Bone marrow (tissue), 2 donors: ENCODE results near the gene ZNF620.
"Not testable (repeated sequence)": the region's sequence is repeated elsewhere in the genome, so short reads cannot be mapped to it uniquely, and the experiment has no call there.

Experiments
- DNase-seq, 2 donors: peaks; one replicate each; lab custom pipeline; 2025; lab: John Stamatoyannopoulos, UW

ZNF620 gene

DNA sequence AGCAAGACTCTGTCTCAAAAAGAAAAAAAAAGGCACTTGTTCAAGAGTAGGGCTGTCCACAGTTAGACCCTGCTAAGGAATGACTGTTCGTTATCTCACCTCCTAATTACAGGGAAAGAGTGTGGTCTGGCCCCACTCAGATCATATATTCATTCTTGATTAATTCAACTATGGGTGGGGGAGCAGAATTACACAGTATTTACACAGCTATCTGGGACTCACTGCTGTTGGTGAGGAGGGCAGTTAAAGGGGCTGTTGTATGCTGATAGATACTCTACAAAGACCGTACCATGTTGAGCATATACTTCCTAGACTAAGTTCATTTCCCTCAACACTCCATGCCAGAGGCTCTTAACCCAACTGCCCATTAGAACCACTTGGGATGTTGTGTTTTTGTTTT is 3.8 kb upstream of the ZNF620 start:
- no peak for DNase-seq

GRCh38 chr3:40504636-40505430 is 1.0 kb upstream of the ZNF620 start:
- no peak for DNase-seq

- DNase-seq: no peak
Observed at GRCh38 chr3:40511031-40511718, 5.3 kb downstream of the ZNF620 start.

DNA sequence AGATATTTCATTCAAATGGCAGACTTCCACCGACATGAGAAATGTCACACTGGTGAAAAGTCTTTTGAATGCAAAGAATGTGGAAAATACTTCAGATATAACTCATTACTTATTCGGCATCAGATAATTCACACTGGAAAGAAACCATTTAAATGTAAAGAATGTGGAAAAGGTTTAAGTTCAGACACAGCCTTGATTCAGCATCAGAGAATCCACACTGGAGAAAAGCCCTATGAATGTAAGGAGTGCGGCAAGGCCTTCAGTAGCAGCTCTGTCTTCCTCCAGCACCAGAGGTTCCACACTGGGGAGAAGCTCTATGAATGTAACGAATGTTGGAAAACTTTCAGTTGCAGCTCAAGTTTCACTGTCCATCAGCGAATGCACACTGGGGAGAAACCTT is 10.4 kb downstream of the ZNF620 start:
- no peak for DNase-seq

- no peak for DNase-seq
Observed at GRCh38 chr3:40518067-40518466, 12.2 kb downstream of the ZNF620 start.

DNA sequence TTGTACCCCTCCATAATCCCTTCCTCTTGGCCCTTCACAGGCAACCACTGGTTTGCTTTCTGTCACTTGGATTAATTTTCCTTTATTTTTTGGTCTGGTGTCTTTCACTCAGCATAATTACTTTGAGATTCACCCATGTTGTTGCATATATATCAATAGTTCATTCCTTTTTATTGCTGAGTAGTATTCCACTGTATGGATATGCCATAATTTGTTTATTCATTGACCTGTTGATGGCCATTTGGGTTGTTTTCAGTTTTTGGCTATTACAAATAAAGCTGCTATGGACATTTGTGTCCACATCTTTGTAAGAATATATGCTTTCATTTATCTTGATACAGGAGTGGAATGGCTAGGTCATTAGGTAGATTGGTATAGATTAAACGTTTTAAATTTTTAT is 13.0 kb downstream of the ZNF620 start:
- no peak for DNase-seq

DNA sequence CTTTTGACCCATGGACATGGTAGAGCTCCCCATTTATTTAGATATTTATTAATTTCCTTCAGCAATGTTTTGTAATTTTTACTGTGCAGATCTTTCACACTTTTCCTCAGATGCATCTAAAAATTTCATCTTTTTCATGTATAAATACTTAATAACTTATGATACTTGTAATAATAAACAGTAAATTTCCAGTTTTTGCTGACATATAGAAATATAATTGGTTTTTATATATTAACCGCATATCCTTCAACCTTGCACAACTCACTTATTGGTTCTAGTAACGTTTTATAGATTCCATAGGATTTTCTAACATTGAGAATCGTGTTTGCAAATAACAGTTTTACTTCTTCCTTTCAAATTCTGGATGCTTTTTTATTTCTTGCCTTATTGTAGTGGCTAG is 15.4 kb downstream of the ZNF620 start:
- DNase-seq: no peak

DNA sequence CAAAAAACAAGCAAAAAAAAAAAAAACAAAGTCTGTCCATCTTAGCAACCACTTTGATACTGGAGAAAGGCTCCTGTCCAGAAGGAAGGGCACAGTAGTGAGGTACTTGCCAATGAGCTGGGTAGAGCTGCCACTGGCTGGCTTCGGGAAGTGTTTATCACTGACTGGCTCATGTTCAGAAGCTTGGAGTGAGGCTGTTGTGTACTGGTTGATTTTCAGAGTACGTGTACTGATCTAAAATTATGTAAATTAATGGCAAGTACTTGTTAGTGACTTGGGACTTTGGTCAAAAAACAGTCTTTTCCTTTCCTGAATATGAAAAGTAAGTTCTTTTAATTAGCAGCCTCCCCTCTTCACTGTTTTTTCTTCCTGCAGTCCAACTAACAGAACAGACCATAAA is 17.9 kb downstream of the ZNF620 start:
- DNase-seq: no peak

DNA sequence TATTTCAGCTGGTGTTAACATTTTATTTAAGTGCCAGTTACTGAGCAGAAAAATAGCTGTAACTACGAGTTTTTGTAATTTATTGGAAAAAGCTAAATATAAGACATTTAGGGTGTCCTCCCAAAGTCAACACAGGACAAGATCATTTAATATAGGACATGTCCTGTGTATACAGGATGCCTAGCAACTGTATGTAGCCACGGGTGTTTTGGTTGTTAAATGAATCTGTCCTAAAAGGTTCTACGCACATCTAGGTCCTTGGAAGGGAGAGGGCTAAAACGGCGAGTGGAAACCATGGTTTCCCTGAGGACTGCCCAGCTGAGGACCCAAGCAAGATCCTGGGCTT is 18.4 kb downstream of the ZNF620 start:
- DNase-seq: no peak

DNA sequence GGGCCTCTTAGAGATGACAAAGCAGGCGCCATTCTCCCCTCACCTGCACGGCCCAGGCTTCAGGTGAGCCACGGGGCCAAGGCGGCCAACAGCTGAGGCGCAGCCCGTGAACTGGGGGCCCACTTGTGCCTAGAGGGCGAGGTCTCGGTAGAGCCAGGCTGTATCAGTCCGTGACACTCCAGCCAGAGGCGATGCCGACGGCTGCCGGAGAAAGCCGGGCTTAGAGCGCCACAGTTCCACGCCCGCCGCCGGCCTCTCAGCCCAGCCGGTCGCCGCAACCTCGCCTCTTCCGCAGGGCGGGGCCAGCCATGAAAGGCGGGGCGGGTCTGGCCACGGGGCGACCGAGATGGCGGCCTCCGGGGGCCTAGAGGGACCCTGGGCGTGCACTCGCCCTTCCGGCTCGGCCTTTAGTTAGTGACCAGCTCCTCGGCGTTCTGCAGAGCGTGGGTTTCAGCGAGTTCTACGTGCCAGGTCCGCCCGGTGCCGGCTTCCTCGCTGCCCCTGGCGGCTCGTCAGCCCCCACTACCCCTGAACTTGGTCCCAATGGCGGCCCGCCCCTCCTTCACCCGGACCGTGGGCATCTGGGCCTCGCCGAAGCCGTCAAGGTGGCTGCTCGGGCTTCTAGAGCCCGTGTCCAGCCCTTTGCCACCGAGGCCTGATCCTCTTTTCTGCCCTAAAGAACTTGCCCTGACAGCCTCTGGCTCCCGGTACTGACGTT is 18.9 kb downstream of the ZNF620 start, which contains the start of gene ZNF621:
Gene ZNF621 (plus strand): TSS at position 393 of the 718 bp plus-strand sequence. CDS start 881 bp downstream, outside the sequence.
- peak; percentile 60 to 77 for DNase-seq

GRCh38 chr3:40528426-40528825 is 22.6 kb downstream of the ZNF620 start:
- DNase-seq: no peak

GRCh38 chr3:40532252-40532651 is 26.4 kb downstream of the ZNF620 start:
- DNase-seq: no peak

DNA sequence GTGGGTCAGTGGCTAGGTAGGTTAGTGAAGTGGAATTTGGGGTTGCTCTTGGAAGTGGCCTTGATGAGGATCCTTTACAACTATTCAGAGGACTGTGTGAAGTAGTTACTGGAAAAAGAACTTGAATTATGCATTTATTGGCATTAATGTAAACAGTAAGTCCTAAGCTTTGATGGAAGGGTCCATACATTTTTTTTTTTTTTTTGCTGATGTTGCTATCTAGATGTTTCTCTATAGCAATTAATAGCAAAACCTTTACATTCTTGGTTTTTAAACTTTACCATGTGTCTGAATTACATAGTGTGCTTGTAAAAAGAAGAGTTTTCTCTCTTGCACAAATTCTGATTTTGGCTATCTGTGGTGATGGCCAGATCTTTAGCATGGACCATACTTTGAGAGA is 28.4 kb downstream of the ZNF620 start:
- DNase-seq: no peak

DNA sequence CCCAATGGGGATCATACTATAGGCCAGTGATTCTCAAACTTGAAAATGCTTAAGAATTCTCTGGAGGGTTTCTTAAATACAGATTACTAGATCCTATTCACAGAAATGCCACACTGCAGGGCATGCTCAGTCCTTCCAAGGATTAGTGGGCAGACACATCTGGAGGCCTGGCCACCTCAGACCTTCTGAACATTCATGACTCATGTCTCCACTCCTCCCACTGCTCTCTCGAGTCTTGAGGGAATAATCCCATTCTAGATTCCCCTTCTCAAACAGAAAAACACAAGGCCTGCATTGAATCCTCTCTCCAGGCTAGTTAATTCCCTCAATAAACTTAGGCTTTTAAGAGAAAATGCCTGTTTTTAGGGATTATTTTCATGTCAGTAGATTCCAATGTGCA is 41.0 kb downstream of the ZNF620 start:
- no peak for DNase-seq

GRCh38 chr3:40550167-40550566 is 44.3 kb downstream of the ZNF620 start:
- no peak for DNase-seq

- DNase-seq: no peak
Observed at GRCh38 chr3:40557575-40558161, 51.8 kb downstream of the ZNF620 start.

DNA sequence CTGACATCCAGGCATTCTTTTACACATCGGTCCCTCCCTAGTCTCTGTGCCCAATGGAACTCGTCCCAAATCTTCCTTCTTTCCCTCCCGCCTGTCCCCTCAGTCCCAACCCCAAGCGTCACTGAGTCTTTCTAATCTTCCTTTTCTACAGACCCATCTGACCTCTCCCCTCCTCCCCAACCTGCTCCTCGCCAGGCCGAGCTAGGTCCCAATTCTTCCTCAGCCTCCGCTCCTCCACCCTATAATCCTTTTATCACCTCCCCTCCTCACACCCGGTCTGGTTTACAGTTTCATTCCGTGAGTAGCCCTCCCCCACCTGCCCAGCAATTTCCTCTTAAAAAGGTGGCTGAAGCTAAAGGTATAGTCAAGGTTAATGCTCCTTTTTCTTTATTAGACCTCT is 56.6 kb downstream of the ZNF620 start:
- not testable (repeated sequence) for DNase-seq

- DNase-seq: not testable (repeated sequence)
Observed at GRCh38 chr3:40565629-40566028, 59.8 kb downstream of the ZNF620 start.

DNA sequence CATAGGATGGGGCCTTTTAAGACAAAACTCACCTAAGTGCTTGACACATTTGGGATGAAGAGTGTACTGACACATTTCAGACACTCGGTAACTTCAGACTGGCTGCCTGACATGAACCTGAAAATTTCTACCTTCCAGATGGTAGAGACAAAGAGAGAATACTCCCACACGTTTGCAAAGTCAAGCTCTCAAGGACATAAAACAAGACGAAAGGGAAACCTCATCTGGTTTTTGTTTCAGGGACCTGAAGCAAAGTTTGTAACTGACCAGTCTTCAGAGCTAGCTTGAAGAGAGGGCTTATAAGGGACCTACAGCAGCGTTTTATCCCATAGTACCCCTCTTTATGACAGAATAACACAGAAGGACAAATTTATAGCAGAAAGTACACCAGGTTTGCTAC is 60.9 kb downstream of the ZNF620 start:
- DNase-seq: no peak
